RWPE2 (cell line): ENCODE data around the gene CDK1.

Source experiments
- ATAC-seq: fragments of 200-7000 bp; cut with Tn5 transposase; 3 replicates; pipeline ENCODE4 v1.9.1; 2021; ENCODE audit warnings: low read depth
- DNase-seq: peaks from one replicate; pipeline ENCODE4 v3.0.0-alpha.2; 2020; ENCODE audit warnings: low spot score
- H3K27ac ChIP-seq: fragments of 450-650 bp; 2 replicates; pipeline ENCODE4 v1.5.1; 2017; ENCODE audit warnings: mild to moderate bottlenecking; ENCODE audit not compliant: poor library complexity, severe bottlenecking
- H3K27me3 ChIP-seq: fragments of 250-450 bp; sonication (Bioruptor Pico); 2 replicates; pipeline ENCODE4 v1.5.1; 2021; ENCODE audit warnings: mild to moderate bottlenecking, moderate library complexity; ENCODE audit not compliant: insufficient read depth, poor library complexity, severe bottlenecking
- H3K36me3 ChIP-seq: fragments of 250-450 bp; sonication (Bioruptor Pico); 2 replicates; pipeline ENCODE4 v1.5.1; 2020; ENCODE audit warnings: low read depth, mild to moderate bottlenecking, moderate library complexity
- H3K4me1 ChIP-seq: fragments of 250-450 bp; sonication (Bioruptor Pico); 2 replicates; pipeline ENCODE4 v1.5.1; 2021; ENCODE audit warnings: mild to moderate bottlenecking, moderate library complexity; ENCODE audit not compliant: insufficient read depth, poor library complexity, severe bottlenecking
- H3K4me3 ChIP-seq: fragments of 250-450 bp; sonication (Bioruptor Pico); 2 replicates; pipeline ENCODE4 v1.5.1; 2021; ENCODE audit warnings: mild to moderate bottlenecking, moderate library complexity; ENCODE audit not compliant: severe bottlenecking
- H3K9me3 ChIP-seq: fragments of 250-450 bp; sonication (Bioruptor Pico); 2 replicates; pipeline ENCODE4 v1.5.1; 2021; ENCODE audit warnings: mild to moderate bottlenecking, moderate library complexity; ENCODE audit not compliant: severe bottlenecking
- TF ChIP-seq, protein P1 (sequence below): fragments of 450-650 bp; IDR thresholded peaks from one replicate; pipeline ENCODE4 v1.5.1; 2017; ENCODE audit warnings: mild to moderate bottlenecking, moderate library complexity; ENCODE audit not compliant: poor library complexity, severe bottlenecking

The CDK1 gene

GRCh38 chr10:60735244-60735643, 43.0 kb upstream of the CDK1 start:
- no peaks in the 10 kb centered on the region for H3K9me3 ChIP-seq
- TF ChIP-seq, protein P1, sequence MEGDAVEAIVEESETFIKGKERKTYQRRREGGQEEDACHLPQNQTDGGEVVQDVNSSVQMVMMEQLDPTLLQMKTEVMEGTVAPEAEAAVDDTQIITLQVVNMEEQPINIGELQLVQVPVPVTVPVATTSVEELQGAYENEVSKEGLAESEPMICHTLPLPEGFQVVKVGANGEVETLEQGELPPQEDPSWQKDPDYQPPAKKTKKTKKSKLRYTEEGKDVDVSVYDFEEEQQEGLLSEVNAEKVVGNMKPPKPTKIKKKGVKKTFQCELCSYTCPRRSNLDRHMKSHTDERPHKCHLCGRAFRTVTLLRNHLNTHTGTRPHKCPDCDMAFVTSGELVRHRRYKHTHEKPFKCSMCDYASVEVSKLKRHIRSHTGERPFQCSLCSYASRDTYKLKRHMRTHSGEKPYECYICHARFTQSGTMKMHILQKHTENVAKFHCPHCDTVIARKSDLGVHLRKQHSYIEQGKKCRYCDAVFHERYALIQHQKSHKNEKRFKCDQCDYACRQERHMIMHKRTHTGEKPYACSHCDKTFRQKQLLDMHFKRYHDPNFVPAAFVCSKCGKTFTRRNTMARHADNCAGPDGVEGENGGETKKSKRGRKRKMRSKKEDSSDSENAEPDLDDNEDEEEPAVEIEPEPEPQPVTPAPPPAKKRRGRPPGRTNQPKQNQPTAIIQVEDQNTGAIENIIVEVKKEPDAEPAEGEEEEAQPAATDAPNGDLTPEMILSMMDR, result no peak
- no peak overlapping the region for H3K27ac ChIP-seq
- H3K36me3 ChIP-seq, result no peaks in the 10 kb centered on the region
- no peaks in the 10 kb centered on the region for H3K4me1 ChIP-seq
- no peak overlapping the region for H3K4me3 ChIP-seq
- DNase-seq (no peak), ATAC-seq (no peak)
- H3K27me3 ChIP-seq, result no peaks in the 10 kb centered on the region

DNA sequence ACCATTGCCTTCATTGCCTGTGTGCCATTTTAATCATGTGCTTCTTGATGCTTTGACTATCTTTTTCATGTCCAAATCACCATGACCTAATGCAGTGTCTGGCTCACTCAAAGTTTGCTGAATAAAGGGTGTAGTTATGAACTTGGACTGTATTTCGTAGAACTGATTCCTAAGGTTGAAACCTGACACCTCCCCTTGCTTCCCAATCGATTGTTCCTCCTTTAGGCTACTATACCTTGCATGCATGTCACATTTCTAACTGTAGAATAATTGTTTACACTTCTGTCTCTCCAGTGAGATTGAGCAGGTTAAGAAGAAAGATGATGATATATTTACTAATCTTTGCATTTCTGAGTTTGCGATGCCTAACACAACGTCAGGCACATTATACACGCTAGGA, 41.0 kb upstream of the CDK1 start:
- Histone ChIP-seq H3K4me3 (no peak overlapping the region), H3K36me3 (no peaks in the 10 kb centered on the region), H3K4me1 (no peaks in the 10 kb centered on the region), H3K9me3 (no peaks in the 10 kb centered on the region), H3K27ac (no peak overlapping the region), H3K27me3 (no peaks in the 10 kb centered on the region)
- no peak for ATAC-seq
- TF ChIP-seq, protein P1, result no peak
- no peak for DNase-seq

- Histone ChIP-seq H3K27ac (no peak overlapping the region), H3K4me3 (no peak overlapping the region), H3K4me1 (no peaks in the 10 kb centered on the region), H3K36me3 (no peaks in the 10 kb centered on the region), H3K9me3 (no peaks in the 10 kb centered on the region), H3K27me3 (no peaks in the 10 kb centered on the region)
- ATAC-seq, result no peak
- TF ChIP-seq, protein P1, result no peak
- DNase-seq, result no peak
Measured at GRCh38 chr10:60739558-60739957, 38.7 kb upstream of the CDK1 start.

GRCh38 chr10:60742512-60742911, 35.8 kb upstream of the CDK1 start:
- no peak for ATAC-seq
- H3K9me3 ChIP-seq, result no peaks in the 10 kb centered on the region
- no peak overlapping the region for H3K27ac ChIP-seq
- H3K4me3 ChIP-seq, result no peak overlapping the region
- no peaks in the 10 kb centered on the region for H3K27me3 ChIP-seq
- no peaks in the 10 kb centered on the region for H3K36me3 ChIP-seq
- DNase-seq, result no peak
- peaks cover under 1% of the 10 kb centered on the region for H3K4me1 ChIP-seq
- TF ChIP-seq, protein P1, result no peak

- H3K4me3 ChIP-seq, result no peak overlapping the region
- H3K27me3 ChIP-seq, result no peaks in the 10 kb centered on the region
- H3K27ac ChIP-seq, result no peak overlapping the region
- TF ChIP-seq, protein P1, result no peak
- DNase-seq, result no peak
- no peak for ATAC-seq
- no peaks in the 10 kb centered on the region for H3K36me3 ChIP-seq
- H3K9me3 ChIP-seq, result no peaks in the 10 kb centered on the region
- peaks cover 17% of the 10 kb centered on the region for H3K4me1 ChIP-seq
Measured at GRCh38 chr10:60747817-60748469, 30.3 kb upstream of the CDK1 start.
